Measurements from ENCODE around the gene MS4A2.
"Not testable (repeated sequence)": the region's sequence is repeated elsewhere in the genome, so short reads cannot be mapped to it uniquely, and the experiment has no call there.

Gene MS4A2

DNA sequence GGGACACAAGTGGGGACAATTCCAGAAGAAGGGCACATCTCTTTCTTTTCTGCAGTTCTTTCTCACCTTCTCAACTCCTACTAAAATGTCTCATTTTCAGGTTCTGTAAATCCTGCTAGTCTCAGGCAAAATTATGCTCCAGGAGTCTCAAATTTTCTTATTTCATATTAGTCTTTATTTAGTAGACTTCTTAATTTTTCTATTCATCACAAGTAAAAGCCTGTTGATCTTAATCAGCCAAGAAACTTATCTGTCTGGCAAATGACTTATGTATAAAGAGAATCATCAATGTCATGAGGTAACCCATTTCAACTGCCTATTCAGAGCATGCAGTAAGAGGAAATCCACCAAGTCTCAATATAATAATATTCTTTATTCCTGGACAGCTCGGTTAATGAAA is at the start of gene MS4A2:
TSS of gene MS4A2 (plus strand) at position 301 of the 400 bp plus-strand sequence. CDS start 102 bp downstream, outside the sequence.
- no peak within 1 kb of the TSS for H3K4me3 ChIP-seq (ENCODE audit: low read depth, low read length)
- TF ChIP-seq CTCF (IDR thresholded peaks at IDR 0.05; ENCODE audit: borderline replicate concordance, insufficient read depth, low read depth, low read length), result no peak

DNA sequence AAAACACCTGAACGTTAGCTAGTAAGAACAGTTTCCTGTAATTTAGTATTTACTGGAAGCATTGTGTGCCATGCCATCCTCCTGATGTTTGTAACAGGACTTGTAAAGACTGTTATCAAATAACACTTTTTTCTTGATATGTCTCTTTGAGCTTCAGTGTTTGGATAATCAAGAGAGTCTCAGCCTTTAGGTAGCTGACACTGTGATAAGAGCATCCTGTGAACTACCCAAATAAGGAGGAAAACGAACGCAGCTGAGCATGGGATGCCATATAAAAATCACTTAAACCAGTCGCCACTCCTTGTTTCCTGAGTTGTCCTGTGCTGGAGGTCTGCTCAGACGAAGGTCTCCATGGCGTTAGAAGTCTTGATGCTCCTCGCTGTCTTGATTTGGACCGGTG is 48.4 kb upstream of the MS4A2 start, which contains the start of gene OOSP2:
TSS of gene OOSP2 (plus strand) at position 301 of the 400 bp plus-strand sequence. CDS start at position 352, 51 bp downstream.
- no peak within 1 kb of the TSS for H3K4me3 ChIP-seq (ENCODE audit: low read depth, low read length)
- no peak for TF ChIP-seq CTCF (IDR thresholded peaks at IDR 0.05; ENCODE audit: borderline replicate concordance, insufficient read depth, low read depth, low read length)

DNA sequence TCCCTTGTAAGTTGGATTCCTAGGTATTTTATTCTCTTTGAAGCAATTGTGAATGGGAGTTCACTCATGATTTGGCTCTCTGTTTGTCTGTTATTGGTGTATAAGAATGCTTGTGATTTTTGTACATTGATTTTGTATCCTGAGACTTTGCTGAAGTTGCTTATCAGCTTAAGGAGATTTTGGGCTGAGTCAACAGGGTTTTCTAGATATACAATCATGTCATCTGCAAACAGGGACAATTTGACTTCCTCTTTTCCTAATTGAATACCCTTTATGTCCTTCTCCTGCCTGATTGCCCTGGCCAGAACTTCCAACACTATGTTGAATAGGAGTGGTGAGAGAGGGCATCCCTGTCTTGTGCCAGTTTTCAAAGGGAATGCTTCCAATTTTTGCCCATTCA is 38.0 kb upstream of the MS4A2 start:
- not testable (repeated sequence) for H3K4me3 ChIP-seq (ENCODE audit: low read depth, low read length)

GRCh38 chr11:60050839-60051238 is 37.6 kb upstream of the MS4A2 start:
- not testable (repeated sequence) for H3K4me3 ChIP-seq (ENCODE audit: low read depth, low read length)

DNA sequence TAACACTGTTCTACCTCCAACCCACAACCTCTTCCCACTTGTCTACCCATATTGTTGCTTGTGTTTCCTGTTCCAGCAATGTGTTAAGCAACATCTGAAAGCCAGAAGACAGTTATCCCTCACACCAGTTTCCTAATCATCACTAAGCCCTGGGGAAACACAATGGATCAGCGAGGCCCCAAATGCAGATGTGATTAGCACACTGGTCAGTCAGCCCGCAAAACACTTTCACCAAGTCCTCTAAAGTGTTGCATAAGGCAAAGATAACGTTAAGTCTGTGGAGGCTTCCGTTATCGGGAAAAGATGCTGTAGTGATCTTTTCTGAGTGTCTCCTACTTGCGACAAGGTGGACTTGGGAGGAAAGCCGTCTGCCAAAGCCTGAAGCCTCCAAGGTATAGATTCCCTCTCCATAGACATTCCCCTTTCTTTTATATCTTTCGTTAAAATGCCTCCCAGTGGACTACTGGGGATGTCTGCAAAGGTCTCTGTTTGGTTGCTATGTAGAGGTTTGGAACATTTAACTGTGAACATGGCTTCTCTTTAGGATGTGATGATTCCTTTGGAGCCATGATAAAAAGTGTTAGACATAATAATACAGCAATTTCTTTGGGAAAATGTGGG is 32.0 kb upstream of the MS4A2 start, which contains the start of gene MS4A3:
TSS of gene MS4A3 (plus strand) at position 317 of the 621 bp plus-strand sequence. CDS start 4,496 bp downstream, outside the sequence.
- no peak within 1 kb of the TSS for H3K4me3 ChIP-seq (ENCODE audit: low read depth, low read length)

GRCh38 chr11:60059052-60059451 is 29.4 kb upstream of the MS4A2 start:
- H3K4me3 ChIP-seq (ENCODE audit: low read depth, low read length), result no peak overlapping the region
- no peak for TF ChIP-seq CTCF (IDR thresholded peaks at IDR 0.05; ENCODE audit: borderline replicate concordance, insufficient read depth, low read depth, low read length)

More for the DNA sequence above, 32.0 kb upstream of the MS4A2 start, which contains the start of gene MS4A3:
- TF ChIP-seq CTCF (IDR thresholded peaks at IDR 0.05; ENCODE audit: borderline replicate concordance, insufficient read depth, low read depth, low read length), result no peak

DNA sequence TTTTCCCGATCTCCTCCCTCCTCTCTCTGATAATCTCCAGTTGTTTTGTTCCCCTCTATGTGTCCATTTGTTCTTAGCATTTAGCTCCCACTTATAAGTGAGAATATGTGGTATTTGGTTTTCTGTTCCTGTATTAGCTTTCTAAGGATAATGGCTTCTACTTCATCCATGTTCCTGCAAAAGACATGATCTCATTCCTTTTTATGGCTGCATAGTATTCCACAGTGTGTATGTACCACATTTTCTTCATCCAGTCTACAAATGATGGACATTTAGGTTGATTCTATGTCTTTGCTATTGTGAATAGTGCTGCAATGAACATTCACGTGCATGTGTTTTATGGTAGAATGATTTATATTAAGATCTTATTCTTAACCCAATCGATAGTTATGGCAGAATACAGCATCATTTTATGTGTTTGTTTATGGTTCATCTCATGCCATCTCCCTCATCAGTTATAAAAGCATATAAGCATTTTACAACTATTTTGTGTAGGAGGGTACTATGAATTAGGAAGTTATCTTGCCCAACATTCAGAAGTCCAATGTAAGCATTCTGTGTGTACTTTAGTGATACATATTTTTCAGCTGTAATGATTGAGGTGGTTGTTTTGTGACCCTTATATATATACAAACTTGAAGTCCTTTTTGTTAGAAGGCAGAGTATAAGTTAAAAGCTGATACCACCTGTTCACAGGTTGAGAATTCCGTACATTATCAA is 28.8 kb upstream of the MS4A2 start:
- no peak for TF ChIP-seq CTCF (IDR thresholded peaks at IDR 0.05; ENCODE audit: borderline replicate concordance, insufficient read depth, low read depth, low read length)
- H3K4me3 ChIP-seq (ENCODE audit: low read depth, low read length), result no peak overlapping the region

GRCh38 chr11:60064111-60064510 is 24.4 kb upstream of the MS4A2 start:
- H3K4me3 ChIP-seq (ENCODE audit: low read depth, low read length), result no peak overlapping the region
- TF ChIP-seq CTCF (IDR thresholded peaks at IDR 0.05; ENCODE audit: borderline replicate concordance, insufficient read depth, low read depth, low read length), result no peak
